Measurements from ENCODE around the gene RARRES2.

DNA sequence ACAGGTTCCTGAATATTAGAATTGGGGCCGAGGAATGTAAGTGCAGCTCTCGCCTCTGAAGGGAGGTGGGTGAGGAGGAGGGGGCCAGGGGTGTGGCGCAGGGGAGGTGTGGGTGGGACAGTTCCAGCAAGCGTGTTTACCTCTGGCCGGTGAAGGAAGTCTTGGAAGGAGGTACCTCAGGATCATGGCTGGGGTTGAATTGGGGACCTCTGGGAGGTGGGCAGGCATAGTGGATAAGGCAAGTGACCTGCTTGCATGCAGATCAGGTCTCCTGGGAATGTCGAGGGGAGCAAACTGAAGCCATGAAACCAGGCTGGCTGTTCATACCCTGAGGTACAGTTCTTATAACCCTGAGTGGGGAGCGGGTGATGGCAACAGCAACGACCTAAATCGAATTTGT is 39.7 kb upstream of the RARRES2 start:
- TF ChIP-seq CTCF (IDR thresholded peaks at IDR 0.05 in 2 of 3, conservative IDR thresholded peaks at IDR 0.05 in 1 of 3; ENCODE audit: borderline replicate concordance in 1 of 3, insufficient read depth in 1 of 3, low read depth in 2 of 3, low read length in 2 of 3) = no peak
- no peak for TF ChIP-seq POLR2A (IDR thresholded peaks at IDR 0.05; ENCODE audit: borderline replicate concordance, extremely low read depth, insufficient read depth, insufficient read length)

Measured in HCT116 (cell line).